Activated naive CD4-positive, alpha-beta T cell (primary cell): ENCODE results near the gene FAM149B1.

Experiments
- DNase-seq, 4 experiments: peaks; one replicate each; lab custom pipeline; 2025; lab: John Stamatoyannopoulos, UW

Gene FAM149B1

GRCh38 chr10:73174148-73174925 lies 6.4 kb downstream of the FAM149B1 start:
- DNase-seq, result no peak

DNA sequence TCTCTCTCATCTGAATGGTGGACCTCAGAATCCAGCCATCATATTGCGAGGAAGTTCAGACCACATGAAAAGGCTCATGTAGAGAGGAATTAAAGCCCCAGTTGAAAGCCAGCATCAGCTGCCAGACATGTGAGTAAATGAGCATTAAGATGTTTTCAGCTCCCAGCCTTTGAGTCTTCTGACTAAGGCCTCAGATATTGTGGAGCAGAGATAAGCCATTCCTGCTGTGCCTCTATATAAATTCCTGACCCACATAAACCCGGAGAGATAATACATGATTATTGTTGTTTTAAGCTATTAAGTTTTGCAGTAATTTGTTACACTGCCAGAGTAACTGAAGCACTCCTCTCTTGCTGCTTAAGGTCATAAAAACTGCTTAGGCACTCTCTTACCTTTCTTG lies 14.6 kb downstream of the FAM149B1 start:
- DNase-seq, result no peak

DNA sequence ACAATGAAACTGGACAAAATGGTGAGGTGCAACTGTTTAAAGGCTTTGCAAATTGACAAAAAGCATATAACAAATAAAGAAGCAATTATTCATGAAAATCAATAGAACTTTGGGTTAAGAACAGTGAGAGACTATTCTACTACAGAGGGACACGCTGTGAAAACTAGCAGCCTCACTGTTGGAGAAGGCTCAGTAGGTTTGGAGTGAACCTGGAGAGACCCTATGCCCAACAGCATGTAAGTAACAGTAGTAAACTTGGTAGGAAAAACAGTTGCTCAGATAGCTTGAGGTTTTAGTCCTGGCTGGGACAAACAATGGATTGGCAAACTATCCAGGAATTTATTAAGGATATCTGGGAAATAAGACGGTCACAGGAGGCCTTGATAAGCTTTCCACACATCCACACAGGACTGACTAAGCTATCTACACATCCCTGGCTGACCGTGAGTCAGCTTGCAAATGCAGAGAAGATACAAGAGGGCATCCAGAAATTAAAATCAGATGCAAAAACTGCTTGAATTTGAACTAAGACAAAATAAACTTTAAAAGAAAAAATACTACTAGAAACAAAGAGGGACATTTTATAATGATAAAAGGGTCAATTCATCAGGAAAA lies 15.9 kb downstream of the FAM149B1 start:
- no peak for DNase-seq

DNA sequence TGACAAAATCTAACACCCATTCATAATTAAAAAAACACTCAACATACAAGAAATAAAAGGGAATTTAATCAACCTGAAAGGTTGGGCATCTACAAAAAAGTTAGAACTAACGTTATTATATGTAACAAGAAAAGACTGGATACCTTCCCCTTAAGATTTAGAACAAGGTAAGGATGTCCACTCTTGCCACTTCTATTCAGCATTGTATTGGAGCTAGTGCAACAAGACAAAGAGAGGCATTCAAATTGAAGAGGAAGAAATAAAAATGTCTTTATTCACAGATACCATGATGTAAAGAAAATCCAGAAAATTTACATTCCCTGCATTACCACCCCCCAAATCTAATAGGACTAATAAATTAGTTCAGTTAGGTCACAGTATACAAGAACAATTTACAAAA lies 18.3 kb downstream of the FAM149B1 start:
- no peak for DNase-seq

GRCh38 chr10:73190188-73190587 lies 22.3 kb downstream of the FAM149B1 start:
- DNase-seq, result no peak

DNA sequence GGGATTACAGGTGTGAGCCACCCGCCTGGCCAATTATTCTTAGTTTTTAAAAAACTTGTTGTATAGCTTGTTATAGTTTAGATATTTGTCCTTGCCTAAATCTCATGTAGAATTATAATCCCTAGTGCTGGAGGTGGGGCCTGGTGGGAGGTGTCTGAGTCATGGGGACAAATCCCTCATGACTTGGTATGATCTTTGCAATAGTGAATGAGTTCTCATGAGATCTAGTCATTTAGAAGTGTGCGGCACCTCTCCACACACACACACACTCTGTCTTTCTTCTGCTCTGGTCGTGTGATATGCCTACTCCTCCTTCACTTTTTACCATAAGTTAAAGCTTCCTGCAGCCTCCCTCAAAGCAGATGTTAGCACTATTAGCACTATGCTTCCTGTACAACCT lies 37.2 kb downstream of the FAM149B1 start:
- DNase-seq, result no peak

DNA sequence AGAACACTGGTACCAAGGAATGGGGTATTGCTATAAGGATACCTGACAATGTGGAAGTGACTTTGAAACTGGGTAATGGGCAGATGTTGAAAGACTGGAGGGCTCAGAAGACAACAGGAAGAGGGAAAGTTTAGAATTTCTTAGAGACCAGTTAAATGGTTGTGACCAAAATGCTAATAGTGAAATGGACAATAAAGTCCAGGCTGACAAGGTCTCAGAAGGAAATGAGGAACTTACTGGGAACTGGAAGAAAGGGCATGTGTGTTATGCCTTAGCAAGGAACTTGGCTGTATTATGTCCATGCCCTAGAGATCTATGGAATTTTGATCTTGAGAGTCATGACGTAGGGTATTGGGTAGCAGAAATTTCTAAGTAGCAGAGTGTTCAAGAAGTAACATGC lies 38.0 kb downstream of the FAM149B1 start:
- DNase-seq, result no peak

DNA sequence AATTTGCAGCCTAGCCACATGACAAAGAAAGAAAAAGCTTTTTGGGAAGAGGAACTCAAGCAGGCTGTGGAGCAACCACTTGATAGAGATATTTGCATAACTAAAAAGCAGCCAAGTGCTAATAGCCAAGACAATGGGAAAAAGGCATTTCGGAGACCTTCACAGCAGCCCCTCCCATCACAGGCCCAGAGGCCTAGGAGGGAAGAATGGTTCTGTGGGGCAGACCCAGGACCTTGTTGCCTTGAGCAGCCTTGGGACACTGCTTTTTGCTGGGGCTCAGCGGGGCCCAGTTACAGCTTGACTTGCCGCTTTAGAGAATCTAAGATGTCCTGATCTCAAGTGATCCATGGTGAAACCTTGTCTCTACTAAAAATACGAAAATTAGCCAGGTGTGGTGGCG lies 38.5 kb downstream of the FAM149B1 start:
- no peak for DNase-seq

DNA sequence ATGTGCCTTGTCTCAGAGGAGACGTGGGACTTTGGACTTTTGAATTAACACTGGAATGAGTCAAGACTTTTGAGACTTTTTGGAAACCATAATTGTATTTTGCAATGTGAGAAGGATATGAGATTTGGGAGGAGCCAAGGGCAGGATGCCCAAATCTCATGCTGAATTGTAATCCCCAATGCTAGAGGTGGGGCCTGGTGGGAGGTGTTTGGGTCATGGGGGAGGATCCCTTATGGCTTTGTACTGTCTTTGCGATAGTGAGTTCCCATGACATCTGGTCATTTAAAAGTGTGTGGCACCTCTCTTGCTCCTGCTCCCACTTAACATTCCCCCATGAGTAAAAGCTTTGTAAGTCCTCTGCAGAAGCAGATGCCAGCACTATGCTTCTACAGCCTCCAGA lies 40.0 kb downstream of the FAM149B1 start:
- no peak for DNase-seq

DNA sequence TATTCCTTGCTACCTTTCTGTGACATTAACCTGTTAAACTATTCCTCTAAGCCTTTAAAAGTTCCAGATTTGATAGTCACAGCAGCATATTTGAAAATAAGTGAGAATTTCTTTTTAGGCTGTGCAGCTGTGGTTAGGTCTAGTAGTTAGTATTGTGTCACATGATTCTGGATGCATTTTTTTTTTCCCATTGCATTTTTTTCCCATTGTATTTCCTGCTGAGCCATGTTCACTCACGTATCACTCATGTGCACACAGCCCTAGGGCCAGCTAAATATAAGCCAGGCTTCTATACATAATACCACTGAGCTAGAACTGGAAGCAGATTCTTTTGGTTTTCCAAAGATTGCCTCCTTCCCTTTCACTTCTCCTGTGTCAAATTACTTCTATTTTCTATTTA lies 41.8 kb downstream of the FAM149B1 start:
- DNase-seq, result no peak

GRCh38 chr10:73210395-73211105 lies 42.6 kb downstream of the FAM149B1 start:
- DNase-seq, result no peak

DNA sequence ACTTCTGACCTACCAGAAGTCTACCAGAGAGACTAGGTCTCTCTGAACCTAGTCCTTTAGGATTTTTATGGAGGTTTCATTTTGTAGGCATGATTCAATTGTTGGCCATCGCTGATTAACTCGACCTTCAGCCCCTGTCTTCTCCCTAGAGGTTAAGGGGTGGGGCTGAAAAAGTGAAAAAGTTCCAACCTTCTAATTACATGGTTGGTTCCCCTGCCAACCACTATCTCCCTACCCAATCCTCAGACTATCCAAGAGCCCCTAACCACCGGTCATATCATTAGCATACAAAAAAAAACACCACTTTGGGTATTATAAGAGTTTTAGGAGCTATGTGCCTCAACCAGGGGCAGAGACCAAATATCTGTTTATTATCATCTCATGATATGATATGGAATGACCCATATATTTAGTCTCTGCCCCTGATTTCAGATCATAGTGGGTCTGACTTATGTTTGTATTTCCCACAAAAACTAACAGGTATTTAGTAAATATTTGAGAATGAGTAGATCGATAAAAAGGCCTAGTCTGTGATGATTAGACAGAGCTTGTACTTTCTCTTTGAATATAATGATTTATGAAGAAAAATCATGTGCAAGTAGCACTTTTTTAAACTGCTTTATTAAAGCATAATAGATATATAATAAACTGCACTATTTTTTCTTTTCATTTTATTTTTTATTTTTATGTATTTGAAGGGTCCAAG lies 43.3 kb downstream of the FAM149B1 start:
- DNase-seq, result no peak

- DNase-seq, result no peak
Measured at GRCh38 chr10:73215749-73216148, 47.8 kb downstream of the FAM149B1 start.

GRCh38 chr10:73217628-73218027 lies 49.7 kb downstream of the FAM149B1 start:
- no peak for DNase-seq

- no peak for DNase-seq
Measured at GRCh38 chr10:73218431-73219191, 50.7 kb downstream of the FAM149B1 start.

- DNase-seq, result no peak
Measured at GRCh38 chr10:73219384-73219783, 51.5 kb downstream of the FAM149B1 start.

GRCh38 chr10:73220989-73221388 lies 53.1 kb downstream of the FAM149B1 start:
- no peak for DNase-seq

- DNase-seq, result no peak
Measured at GRCh38 chr10:73225518-73225917, 57.6 kb downstream of the FAM149B1 start.

GRCh38 chr10:73226663-73227062 lies 58.7 kb downstream of the FAM149B1 start:
- DNase-seq, result no peak

DNA sequence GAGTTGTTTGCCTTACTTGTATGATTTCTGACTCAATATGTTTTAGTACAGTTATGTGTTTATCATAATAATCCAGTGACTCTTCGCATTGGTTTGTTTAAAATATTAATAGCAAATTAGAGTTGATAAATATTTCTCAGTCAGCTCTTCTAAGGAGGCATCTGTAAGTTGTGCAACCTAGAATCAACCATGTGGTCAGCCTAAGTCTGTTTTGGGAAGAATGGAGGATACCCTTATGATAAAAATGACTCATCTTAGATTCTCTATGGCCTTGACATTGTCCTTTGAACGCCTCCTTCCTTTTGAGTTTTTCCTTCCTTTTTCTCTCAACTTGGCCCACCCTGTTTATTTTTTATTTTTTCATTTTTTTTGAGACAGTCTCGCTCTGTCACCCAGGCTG lies 60.3 kb downstream of the FAM149B1 start:
- DNase-seq, result no peak

DNA sequence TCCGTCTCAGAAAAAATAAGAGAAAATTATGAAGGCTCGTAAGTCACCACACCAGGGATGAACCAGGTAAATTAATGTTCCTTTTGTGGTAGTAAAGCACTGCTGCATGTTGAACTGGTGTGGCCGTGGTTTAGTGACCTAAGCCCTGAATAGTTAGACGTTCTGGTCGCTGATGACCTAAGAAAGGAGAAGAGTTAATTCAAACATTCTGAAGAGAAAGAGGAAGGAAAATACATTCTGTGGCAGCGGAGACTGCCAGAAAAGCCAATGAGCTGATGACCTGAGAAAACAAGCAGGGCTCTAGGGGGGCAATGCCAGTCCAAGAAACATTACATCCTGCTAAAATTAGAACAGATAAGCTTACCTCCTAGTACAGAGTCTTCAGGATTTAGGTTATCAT lies 61.6 kb downstream of the FAM149B1 start:
- no peak for DNase-seq

GRCh38 chr10:73232887-73233286 lies 65.0 kb downstream of the FAM149B1 start:
- DNase-seq, result no peak
